HepG2 (cell line): ENCODE results near the gene LGALS8. TPM values are rescaled to one million over a fixed set of nuclear protein-coding genes. Genes with fewer than 3 reads are reported as not detected.

Experiments
- ATAC-seq: fragments of 200-7000 bp; cut with Tn5 transposase; 3 replicates; pipeline ENCODE4 v1.9.1; 2020; ENCODE audit warnings: mild to moderate bottlenecking, moderate library complexity
- BruUV-seq: library from RNA; stranded (reverse); fragments of 400-500 nt; replicated peaks from 2 replicates; lab custom pipeline; 2021; lab: Mats Ljungman, UMichigan
- CTCF ChIA-PET: fragments of 300-600 bp; formaldehyde crosslinking; extraction: SDS; loops from one replicate; lab custom pipeline; 2021; ENCODE audit warnings: low total read pairs, inconsistent platforms, low intra/inter-chr PET ratio; lab: Yijun Ruan, JAX
- POLR2A ChIA-PET: fragments of 350-600 bp; sonication (Branson Sonifier 250); formaldehyde crosslinking; loops from one replicate; lab custom pipeline; 2020; ENCODE audit warnings: antibody characterized with exemption, inconsistent platforms; lab: Yijun Ruan, JAX
- DNase-seq: peaks from one replicate; pipeline ENCODE4 v3.0.0-alpha.2; 2015; ENCODE audit warnings: low spot score
- FAIRE-seq: peaks from 3 replicates; lab custom pipeline; 2011; peaks lifted over from hg19 to GRCh38; lab: Jason Lieb, UNC
- H2AFZ ChIP-seq: one replicate; pipeline ENCODE4 v1.6.1; 2011; ENCODE audit warnings: low read length, inconsistent platforms
- H3K27ac ChIP-seq: fragments of 300-600 bp; 3 replicates; pipeline ENCODE4 v1.8.0; 2011; ENCODE audit warnings: mixed run types, mild to moderate bottlenecking, mixed read lengths, low read length, inconsistent platforms; ENCODE audit not compliant: insufficient read depth; ENCODE audit errors: extremely low read length
- H3K27me3 ChIP-seq, 2 experiments: fragments of 200-600 bp in 1 of 2; 2 replicates in 1 of 2; 3 replicates in 1 of 2; pipeline versions ENCODE4 v1.6.0 to v1.8.0; 2011; ENCODE audit warnings: low read length in 2 of 2, mild to moderate bottlenecking in 2 of 2, moderate library complexity in 2 of 2, inconsistent platforms in 1 of 2; ENCODE audit not compliant: insufficient read depth in 2 of 2, control insufficient read depth in 1 of 2
- H3K36me3 ChIP-seq, 2 experiments: fragments of 200-600 bp in 1 of 2; replicated peaks in 1 of 2; 2 replicates in 1 of 2; 3 replicates in 1 of 2; pipeline versions ENCODE4 v1.5.1 to v1.8.0; 2011; ENCODE audit warnings: low read length in 2 of 2, inconsistent platforms in 1 of 2; ENCODE audit not compliant: insufficient read depth in 2 of 2, control insufficient read depth in 1 of 2
- H3K4me1 ChIP-seq: 2 replicates; pipeline ENCODE4 v1.5.1; 2012; ENCODE audit warnings: low read length, inconsistent platforms; ENCODE audit not compliant: insufficient read depth
- H3K4me2 ChIP-seq: 2 replicates; pipeline ENCODE4 v1.6.0; 2011; ENCODE audit warnings: low read depth, low read length, inconsistent platforms
- H3K4me3 ChIP-seq, 3 experiments: fragments of 200-600 bp in 1 of 3; sonication (generic), shearing (Covaris generic) in 1 of 3; replicated peaks in 1 of 3; 2 replicates each; pipeline ENCODE4 v1.5.1; 2011 to 2016; ENCODE audit warnings: low read length in 3 of 3, inconsistent platforms in 2 of 3, low read depth in 2 of 3, mild to moderate bottlenecking in 2 of 3, control low read depth in 1 of 3, mixed read lengths in 1 of 3; ENCODE audit not compliant: insufficient read depth in 1 of 3
- H3K79me2 ChIP-seq: one replicate; pipeline ENCODE4 v1.6.1; 2011; ENCODE audit warnings: low read length, inconsistent platforms; ENCODE audit not compliant: insufficient read depth
- H3K9ac ChIP-seq: 2 replicates; pipeline ENCODE4 v1.6.0; 2011; ENCODE audit warnings: mild to moderate bottlenecking, low read depth, low read length, inconsistent platforms; ENCODE audit not compliant: insufficient read depth
- H3K9me3 ChIP-seq: 2 replicates; pipeline ENCODE4 v1.5.1; 2012; ENCODE audit warnings: mild to moderate bottlenecking, low read length
- H4K20me1 ChIP-seq: 2 replicates; pipeline ENCODE4 v1.6.0; 2011; ENCODE audit warnings: inconsistent platforms, mild to moderate bottlenecking, low read length, moderate library complexity; ENCODE audit not compliant: insufficient read depth
- CAMTA2 ChIP-seq: sonication (generic); formaldehyde crosslinking; IDR thresholded peaks from 2 replicates; pipeline ENCODE4 v1.4.0; 2020; ENCODE audit warnings: mild to moderate bottlenecking, missing genetic modification reagents, borderline replicate concordance
- MAFK ChIP-seq, 2 experiments: IDR thresholded peaks in 1 of 2; conservative IDR thresholded peaks in 1 of 2; 2 replicates each; pipeline ENCODE4 v1.6.1; 2011; ENCODE audit warnings: improper control_type of control experiment in 2 of 2, low read length in 2 of 2
- MIXL1 ChIP-seq: IDR thresholded peaks from 2 replicates; pipeline ENCODE4 v1.6.1; 2016
- SMAD1 ChIP-seq: sonication (generic); formaldehyde crosslinking; IDR thresholded peaks from 2 replicates; pipeline ENCODE4 v1.4.0; 2020; ENCODE audit warnings: missing genetic modification reagents, low read depth, mild to moderate bottlenecking, borderline replicate concordance
- ZMYM2 ChIP-seq: sonication (generic); formaldehyde crosslinking; IDR thresholded peaks from 2 replicates; pipeline ENCODE4 v1.8.0; 2022; ENCODE audit warnings: mild to moderate bottlenecking, missing genetic modification reagents
- ZNF124 ChIP-seq: sonication (generic); formaldehyde crosslinking; IDR thresholded peaks from 2 replicates; pipeline ENCODE4 v1.4.0; 2020; ENCODE audit warnings: missing genetic modification reagents
- ZNF674 ChIP-seq: sonication (generic); formaldehyde crosslinking; IDR thresholded peaks from 2 replicates; pipeline ENCODE4 v1.5.0; 2020; ENCODE audit warnings: low read depth, mild to moderate bottlenecking, missing genetic modification reagents
- WGBS: methylation state at CpG from one replicate; pipeline ENCODE4 v1.1.6; 2017; ENCODE audit warnings: low lambda C conversion rate; 5-methylcytosine and 5-hydroxymethylcytosine counted together
- in situ Hi-C: cut with HindIII; loops from 2 replicates; pipeline ENCODE4 v1.10.0; 2017; ENCODE audit warnings: low pct_unique_long_range_greater_than_20kb; ENCODE audit not compliant: extremely low pct_ligation_motif_present
- intact Hi-C: fragments of 100-400 bp; cut with micrococcal nuclease; formaldehyde crosslinking; loops from one replicate; pipeline ENCODE4 v1.10.0; 2022; ENCODE audit not compliant: unreplicated experiment
- polyA plus RNA-seq, 8 experiments: library from polyadenylated mRNA; depleted of rRNA in 3 of 8; stranded (reverse) in 7 of 8; unstranded in 1 of 8; fragments of >200 nt; fragmentation: Illumina TruSeq in 4 of 8; extraction: Trizol in 4 of 8; gene quantifications; 2 replicates each; pipeline versions ENCODE4 v1.2.1 to v1.2.3, GENCODE V29; 2011 to 2016; ENCODE audit warnings: low read depth in 4 of 8, missing spikeins in 1 of 8, mixed read lengths in 1 of 8; ENCODE audit not compliant: insufficient read depth in 1 of 8
- total RNA-seq, 5 experiments: library from RNA; depleted of rRNA; stranded (reverse); fragments of >200 nt; fragmentation: Illumina TruSeq; extraction: Trizol; gene quantifications; 2 replicates each; pipeline ENCODE4 v1.2.3, GENCODE V29; 2016; ENCODE audit warnings: low read depth in 1 of 5
- TF ChIP-seq, protein P1 (sequence below): sonication (generic); formaldehyde crosslinking; IDR thresholded peaks from 2 replicates; pipeline ENCODE4 v1.8.0; 2022; ENCODE audit warnings: mild to moderate bottlenecking, missing genetic modification reagents, borderline replicate concordance
- TF ChIP-seq, protein P2 (sequence below): sonication (generic); formaldehyde crosslinking; IDR thresholded peaks from 2 replicates; pipeline ENCODE4 v1.5.1; 2020; ENCODE audit warnings: mild to moderate bottlenecking, moderate library complexity, missing genetic modification reagents
- TF ChIP-seq, protein P3 (sequence below): sonication (generic); formaldehyde crosslinking; IDR thresholded peaks from 2 replicates; pipeline ENCODE4 v1.8.0; 2022; ENCODE audit warnings: low read depth, missing genetic modification reagents

LGALS8 gene
- total and polyA plus RNA-seq, 2 of the 13 experiments (the other 11 are each of a cell fraction or from before 2014, with no cell fraction given): 29.3 to 185 TPM

DNA sequence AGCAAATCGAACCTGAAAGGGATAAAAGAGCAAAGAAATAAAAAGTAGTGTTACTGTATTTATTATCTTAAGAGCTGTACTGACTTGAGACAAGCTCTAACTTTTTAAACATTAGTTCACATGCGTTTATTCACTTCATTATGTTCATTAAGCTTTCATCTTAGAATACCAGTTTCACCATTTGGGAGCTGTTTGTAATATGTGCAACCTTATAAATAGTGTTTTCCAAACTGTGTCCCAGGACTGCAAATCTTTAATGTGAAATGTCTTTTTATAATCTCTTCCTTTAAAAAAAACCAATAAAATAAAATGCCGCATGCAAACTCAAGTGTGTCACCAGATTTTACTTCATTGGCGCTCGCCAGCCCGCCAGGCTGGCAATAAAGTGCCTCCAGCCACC is 28.3 kb downstream of the LGALS8 start:
- Histone ChIP-seq H3K9ac (no peak overlapping the region), H3K4me3 (no peak overlapping the region), H3K27me3 (no peaks in the 10 kb centered on the region), H3K27ac (no peak overlapping the region), H4K20me1 (no peaks in the 10 kb centered on the region), H2AFZ (no peak overlapping the region), H3K4me1 (no peaks in the 10 kb centered on the region), H3K9me3 (no peaks in the 10 kb centered on the region), H3K79me2 (no peaks in the 10 kb centered on the region), H3K36me3 (peaks cover 31 to 96% of the 10 kb centered on the region in 2 experiments), H3K4me2 (no peak overlapping the region)
- ATAC-seq: no peak
- no peak for FAIRE-seq
- in situ Hi-C loops: no loop called here
- ChIA-PET POLR2A (no interaction called here), CTCF (no interaction called here)
- intact Hi-C loops: no loop called here
- no peak for DNase-seq
- TF ChIP-seq ZMYM2 (CRISPR knock-in tag) (no peak), MAFK (conservative IDR thresholded peaks at IDR 0.05 in 1 of 2, IDR thresholded peaks at IDR 0.05 in 1 of 2; ENCODE audit: low read length in 2 of 2) (no peak), CAMTA2 (no peak), ZNF124 (CRISPR knock-in tag) (no peak), SMAD1 (CRISPR knock-in tag) (no peak), MIXL1 (no peak), ZNF674 (CRISPR knock-in tag) (no peak)
- TF ChIP-seq, protein P1, sequence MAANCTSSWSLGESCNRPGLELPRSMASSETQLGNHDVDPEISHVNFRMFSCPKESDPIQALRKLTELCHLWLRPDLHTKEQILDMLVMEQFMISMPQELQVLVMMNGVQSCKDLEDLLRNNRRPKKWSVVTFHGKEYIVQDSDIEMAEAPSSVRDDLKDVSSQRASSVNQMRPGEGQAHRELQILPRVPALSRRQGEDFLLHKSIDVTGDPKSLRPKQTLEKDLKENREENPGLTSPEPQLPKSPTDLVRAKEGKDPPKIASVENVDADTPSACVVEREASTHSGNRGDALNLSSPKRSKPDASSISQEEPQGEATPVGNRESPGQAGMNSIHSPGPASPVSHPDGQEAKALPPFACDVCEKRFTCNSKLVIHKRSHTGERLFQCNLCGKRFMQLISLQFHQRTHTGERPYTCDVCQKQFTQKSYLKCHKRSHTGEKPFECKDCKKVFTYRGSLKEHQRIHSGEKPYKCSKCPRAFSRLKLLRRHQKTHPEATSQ (CRISPR knock-in tag): no peak
- TF ChIP-seq, protein P2, sequence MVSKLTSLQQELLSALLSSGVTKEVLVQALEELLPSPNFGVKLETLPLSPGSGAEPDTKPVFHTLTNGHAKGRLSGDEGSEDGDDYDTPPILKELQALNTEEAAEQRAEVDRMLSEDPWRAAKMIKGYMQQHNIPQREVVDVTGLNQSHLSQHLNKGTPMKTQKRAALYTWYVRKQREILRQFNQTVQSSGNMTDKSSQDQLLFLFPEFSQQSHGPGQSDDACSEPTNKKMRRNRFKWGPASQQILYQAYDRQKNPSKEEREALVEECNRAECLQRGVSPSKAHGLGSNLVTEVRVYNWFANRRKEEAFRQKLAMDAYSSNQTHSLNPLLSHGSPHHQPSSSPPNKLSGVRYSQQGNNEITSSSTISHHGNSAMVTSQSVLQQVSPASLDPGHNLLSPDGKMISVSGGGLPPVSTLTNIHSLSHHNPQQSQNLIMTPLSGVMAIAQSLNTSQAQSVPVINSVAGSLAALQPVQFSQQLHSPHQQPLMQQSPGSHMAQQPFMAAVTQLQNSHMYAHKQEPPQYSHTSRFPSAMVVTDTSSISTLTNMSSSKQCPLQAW: no peak
- TF ChIP-seq, protein P3, sequence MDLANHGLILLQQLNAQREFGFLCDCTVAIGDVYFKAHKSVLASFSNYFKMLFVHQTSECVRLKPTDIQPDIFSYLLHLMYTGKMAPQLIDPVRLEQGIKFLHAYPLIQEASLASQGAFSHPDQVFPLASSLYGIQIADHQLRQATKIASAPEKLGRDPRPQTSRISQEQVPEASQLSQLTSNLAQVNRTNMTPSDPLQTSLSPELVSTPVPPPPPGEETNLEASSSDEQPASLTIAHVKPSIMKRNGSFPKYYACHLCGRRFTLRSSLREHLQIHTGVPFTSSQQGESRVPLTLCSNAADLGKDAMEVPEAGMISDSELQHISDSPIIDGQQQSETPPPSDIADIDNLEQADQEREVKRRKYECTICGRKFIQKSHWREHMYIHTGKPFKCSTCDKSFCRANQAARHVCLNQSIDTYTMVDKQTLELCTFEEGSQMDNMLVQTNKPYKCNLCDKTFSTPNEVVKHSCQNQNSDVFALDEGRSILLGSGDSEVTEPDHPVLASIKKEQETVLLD: no peak
- WGBS: 83% methylated on average over 6 of the region's 6 CpGs
- BruUV-seq: no TSS peak
